ENCODE data around the gene CCL14. TPM values are rescaled to one million over a fixed set of nuclear protein-coding genes. Genes with fewer than 3 reads are reported as not detected.

CCL14 gene
- total and polyA plus RNA-seq, 9 of the 15 experiments (the other 6 are each of a cell fraction or from before 2014, with no cell fraction given): not detected

DNA sequence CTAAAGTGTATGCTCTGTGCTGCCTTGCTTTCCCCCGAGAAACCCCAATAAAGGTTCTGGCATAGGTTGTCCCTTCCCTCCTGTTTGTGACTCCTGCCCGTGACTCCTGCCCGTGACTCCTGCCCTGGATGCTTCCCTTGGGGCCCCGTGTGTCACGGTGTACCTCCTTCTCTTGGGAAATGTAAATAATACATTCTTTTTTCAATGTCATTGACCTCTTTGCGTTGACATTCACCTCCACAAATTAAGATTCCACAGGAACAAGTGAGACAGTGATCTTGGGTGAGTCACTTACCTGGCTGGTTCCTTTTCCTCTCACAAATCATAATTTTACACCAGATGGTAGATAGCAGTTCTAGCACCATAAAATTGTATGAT, 14.2 kb upstream of the CCL14 start (continued):
- TF ChIP-seq, protein P1, sequence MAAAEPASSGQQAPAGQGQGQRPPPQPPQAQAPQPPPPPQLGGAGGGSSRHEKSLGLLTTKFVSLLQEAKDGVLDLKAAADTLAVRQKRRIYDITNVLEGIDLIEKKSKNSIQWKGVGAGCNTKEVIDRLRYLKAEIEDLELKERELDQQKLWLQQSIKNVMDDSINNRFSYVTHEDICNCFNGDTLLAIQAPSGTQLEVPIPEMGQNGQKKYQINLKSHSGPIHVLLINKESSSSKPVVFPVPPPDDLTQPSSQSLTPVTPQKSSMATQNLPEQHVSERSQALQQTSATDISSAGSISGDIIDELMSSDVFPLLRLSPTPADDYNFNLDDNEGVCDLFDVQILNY (CRISPR knock-in tag; IDR thresholded peaks at IDR 0.05): no peak
- TF ChIP-seq CREM (IDR thresholded peaks at IDR 0.05; ENCODE audit: low read depth): no peak
- no peak for TF ChIP-seq RBM25 (IDR thresholded peaks at IDR 0.05; ENCODE audit: low read depth, low read length, severe bottlenecking)
- no peak for TF ChIP-seq MLX (CRISPR knock-in tag; conservative IDR thresholded peaks at IDR 0.05)
- TF ChIP-seq ATF2 (CRISPR knock-in tag; IDR thresholded peaks at IDR 0.05): no peak
- TF ChIP-seq, protein P2, sequence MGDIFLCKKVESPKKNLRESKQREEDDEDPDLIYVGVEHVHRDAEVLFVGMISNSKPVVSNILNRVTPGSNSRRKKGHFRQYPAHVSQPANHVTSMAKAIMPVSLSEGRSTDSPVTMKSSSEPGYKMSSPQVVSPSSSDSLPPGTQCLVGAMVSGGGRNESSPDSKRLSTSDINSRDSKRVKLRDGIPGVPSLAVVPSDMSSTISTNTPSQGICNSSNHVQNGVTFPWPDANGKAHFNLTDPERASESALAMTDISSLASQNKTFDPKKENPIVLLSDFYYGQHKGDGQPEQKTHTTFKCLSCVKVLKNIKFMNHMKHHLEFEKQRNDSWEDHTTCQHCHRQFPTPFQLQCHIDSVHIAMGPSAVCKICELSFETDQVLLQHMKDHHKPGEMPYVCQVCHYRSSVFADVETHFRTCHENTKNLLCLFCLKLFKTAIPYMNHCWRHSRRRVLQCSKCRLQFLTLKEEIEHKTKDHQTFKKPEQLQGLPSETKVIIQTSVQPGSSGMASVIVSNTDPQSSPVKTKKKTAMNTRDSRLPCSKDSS (IDR thresholded peaks at IDR 0.05; ENCODE audit: low read depth, partially characterized antibody): no peak
- no peak for TF ChIP-seq TRIM28 (IDR thresholded peaks at IDR 0.05)
- TF ChIP-seq, protein P3, sequence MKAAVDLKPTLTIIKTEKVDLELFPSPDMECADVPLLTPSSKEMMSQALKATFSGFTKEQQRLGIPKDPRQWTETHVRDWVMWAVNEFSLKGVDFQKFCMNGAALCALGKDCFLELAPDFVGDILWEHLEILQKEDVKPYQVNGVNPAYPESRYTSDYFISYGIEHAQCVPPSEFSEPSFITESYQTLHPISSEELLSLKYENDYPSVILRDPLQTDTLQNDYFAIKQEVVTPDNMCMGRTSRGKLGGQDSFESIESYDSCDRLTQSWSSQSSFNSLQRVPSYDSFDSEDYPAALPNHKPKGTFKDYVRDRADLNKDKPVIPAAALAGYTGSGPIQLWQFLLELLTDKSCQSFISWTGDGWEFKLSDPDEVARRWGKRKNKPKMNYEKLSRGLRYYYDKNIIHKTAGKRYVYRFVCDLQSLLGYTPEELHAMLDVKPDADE (conservative IDR thresholded peaks at IDR 0.05; ENCODE audit: control insufficient read depth, low read depth, low read length): no peak
- TF ChIP-seq BDP1 (IDR thresholded peaks at IDR 0.05; ENCODE audit: insufficient read depth, insufficient read length): no peak
- TF ChIP-seq HDAC1 (IDR thresholded peaks at IDR 0.05): no peak
- no peak for TF ChIP-seq HDAC2 (IDR thresholded peaks at IDR 0.05)
- TF ChIP-seq ZBTB40 (IDR thresholded peaks at IDR 0.05): no peak
- TF ChIP-seq ZBTB40 (CRISPR knock-in tag; IDR thresholded peaks at IDR 0.05): no peak
- TF ChIP-seq MIER1 (IDR thresholded peaks at IDR 0.05; ENCODE audit: low read depth): no peak

All from K562 (cell line).